GM19023 (cell line): ENCODE data around the gene SELPLG.
"Not testable (repeated sequence)": the region's sequence is repeated elsewhere in the genome, so short reads cannot be mapped to it uniquely, and the experiment has no call there.

ENCODE experiments used
- ATAC-seq: cut with Tn5 transposase; IDR thresholded peaks from one replicate; pipeline ENCODE4 v1.9.1; 2021; ENCODE audit warnings: mild to moderate bottlenecking, moderate library complexity; ENCODE audit not compliant: unreplicated experiment

The SELPLG gene

DNA sequence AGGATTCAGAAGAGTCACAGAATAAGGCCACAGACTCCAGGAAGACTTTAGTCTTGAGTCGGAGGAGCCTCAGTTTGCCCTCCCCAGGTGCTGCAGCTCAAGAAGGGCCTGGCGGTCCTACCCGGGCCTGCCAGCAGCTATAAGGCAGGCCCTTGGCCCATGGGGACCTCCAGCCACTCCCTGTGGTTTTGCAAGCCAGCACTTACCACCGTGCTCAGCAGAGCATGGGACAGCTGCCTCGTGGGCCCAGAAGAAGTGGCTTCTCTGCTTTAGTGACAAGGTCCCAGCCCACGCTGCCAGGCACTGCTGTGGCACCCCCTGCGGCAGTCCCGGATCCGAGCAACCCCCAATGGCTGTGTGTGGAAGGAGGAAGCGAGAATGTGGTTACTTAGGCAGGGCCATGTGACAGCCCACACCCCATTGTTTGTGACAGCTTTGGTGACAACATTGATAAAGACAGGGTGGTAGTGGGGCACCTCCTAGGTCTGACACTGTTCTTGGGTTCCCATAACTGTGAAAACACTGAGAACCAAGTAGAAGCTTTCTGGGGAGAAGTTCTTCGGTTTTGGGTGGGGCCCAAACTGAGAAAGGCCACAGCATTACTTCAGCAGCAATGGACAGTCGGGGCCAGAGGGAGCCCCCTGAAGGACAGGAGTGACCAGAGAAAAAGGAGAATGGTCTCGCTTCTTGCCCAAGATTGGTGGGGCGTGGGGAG, at the start of gene SELPLG:
Gene SELPLG, minus strand, starts transcription at position 361 of the 715 bp plus-strand sequence. CDS start 9,587 bp downstream, outside the sequence.
- ATAC-seq, result peak; percentile 49

DNA sequence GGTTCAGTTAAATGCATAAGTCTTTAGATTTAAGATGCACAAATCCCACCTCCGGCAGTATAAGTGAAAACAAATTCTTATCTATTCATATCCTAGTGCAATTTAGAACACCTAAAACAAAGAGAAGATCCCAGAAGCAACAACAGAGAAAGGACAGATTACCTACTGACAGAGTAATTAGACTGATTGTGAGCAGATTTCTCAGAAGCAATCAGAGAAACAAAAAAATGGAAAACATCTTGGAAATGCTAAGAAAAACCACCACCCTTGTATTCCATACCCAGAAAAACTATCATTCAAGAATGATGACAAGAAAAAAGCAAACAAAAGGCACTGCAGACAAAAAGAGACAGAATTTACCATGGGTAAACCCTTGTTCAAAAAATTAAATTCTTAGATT, 47.6 kb upstream of the SELPLG start:
- no peak for ATAC-seq

DNA sequence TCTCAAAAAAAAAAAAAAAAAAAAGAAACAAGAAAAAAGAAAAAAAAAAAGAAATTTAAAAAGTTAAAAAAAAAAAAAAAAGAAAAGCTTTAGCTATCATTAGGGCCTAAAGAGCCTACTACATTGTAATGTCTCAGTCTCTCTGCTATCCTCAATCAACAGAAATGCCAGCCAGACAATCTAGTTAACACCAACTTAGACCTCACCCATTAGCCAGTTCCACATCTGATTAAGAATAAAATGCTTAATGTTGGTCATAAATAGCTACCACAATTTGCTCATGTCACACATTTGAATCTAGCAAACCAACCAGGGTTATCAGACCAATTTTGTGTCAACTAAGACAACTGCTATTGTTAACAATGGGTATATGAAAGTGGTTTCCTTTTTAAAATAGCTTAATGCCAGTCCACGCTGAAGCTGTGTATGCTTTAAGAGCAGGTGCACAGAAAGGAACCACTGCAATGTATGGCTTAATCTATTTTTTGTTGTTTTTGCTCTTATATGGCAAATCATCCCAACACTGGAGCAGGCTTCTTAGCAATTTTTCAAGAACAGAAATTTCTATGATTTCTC, 45.5 kb upstream of the SELPLG start:
- ATAC-seq, result no peak

DNA sequence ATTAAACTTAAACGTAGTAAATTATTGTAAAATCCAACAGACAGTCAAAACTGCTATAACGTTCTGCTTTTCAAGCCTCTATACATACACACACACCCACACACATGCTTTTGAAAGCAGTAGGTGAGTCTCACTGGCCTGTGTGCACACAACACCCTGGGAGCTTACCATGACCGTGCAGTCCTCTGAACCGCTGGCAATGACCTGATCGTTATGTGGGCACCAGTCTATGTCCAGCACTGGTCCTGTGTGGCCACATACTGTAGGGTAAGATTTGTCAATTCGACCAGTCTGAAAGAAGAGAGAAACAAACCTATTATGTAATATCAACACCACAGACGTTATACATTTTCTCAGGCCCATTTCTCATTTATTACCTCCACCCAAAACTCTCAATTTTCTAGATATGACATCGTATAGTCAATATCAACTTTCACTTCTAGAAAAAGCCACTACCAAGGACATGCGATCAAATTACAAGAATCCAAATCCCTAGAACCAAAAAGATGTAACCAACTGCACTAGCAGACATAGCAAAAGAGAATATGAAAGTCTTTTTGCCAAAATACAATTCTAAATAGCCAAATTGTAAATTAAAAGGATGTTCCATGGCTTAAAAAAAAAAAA, 44.5 kb upstream of the SELPLG start:
- no peak for ATAC-seq

DNA sequence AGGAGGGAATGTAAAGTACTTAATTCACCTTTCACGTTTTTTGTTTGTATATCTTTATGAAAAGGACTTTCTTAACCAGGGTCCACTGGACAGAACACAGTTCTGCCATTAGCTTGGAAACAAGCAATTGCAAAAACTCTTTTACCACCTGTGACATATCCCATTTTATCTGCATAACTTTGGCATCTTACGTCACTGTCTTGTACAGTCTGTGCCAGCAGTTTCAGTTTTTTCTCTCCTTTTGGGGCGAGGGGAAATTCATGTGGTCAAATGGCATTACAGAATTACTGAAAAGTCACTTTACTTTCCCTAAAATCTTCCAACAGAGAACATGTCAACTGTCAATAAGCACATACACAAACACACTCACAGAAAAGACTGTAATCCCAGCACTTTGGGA, 43.7 kb upstream of the SELPLG start:
- ATAC-seq, result no peak

DNA sequence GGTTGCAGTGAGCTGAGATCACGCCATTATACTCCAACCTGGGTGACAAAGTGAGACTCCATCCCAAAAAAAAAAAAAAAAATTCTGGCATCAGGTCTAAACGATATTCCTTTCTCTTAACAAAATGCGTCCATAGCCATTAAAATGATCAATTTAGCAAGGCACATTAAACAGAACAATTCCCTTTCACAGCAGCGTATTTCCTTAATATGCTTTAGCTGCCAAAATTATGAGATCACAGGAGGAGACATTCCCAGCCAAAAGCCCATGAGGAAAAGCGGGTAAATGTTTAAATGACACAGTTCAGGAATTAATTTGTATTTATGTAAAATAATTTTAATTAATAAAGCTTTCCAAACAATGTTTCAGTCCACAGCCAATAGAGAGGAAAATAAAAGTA, 43.0 kb upstream of the SELPLG start:
- ATAC-seq, result no peak

DNA sequence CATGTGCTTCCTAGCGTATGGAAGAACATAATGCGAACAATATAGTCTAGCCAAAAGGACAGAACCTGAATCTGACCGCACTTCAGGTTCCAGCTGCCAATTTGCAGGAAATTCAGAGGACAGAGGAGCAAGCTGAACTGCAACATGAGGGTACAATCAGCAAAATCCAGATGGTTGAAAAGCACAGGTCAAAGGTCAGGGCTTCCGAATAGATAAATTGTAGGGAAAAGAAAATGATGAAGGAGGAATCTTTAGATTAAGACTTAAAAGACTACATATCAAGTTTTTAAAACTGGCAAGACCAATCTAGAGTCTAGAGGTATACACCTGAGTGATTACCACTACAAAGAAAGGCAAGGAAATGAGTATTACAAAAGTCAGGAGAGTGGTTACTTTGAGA, 42.1 kb upstream of the SELPLG start:
- ATAC-seq, result no peak

DNA sequence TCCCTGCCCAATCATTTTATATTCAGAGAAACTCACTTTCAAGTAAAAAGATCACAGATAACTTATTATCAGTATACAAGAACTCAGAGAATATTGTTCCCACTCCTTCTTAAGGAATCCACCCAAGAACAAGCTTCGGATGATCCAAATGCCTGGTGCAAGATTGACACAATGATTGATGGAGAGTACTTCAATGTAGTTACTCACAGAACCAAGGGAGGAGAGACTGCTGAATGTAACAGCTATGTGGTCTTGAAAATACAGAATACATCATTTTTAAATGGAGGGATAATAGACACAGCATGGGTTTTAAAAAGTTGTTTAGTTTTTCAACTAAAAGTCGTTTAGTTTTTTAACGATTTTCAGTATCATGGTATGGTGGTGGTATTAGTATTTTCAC, 38.4 kb upstream of the SELPLG start:
- no peak for ATAC-seq

- no peak for ATAC-seq
These were observed 37.4 kb upstream of the SELPLG start for GRCh38 chr12:108671110-108671509.

- no peak for ATAC-seq
These were observed 36.5 kb upstream of the SELPLG start for GRCh38 chr12:108670066-108670631.

DNA sequence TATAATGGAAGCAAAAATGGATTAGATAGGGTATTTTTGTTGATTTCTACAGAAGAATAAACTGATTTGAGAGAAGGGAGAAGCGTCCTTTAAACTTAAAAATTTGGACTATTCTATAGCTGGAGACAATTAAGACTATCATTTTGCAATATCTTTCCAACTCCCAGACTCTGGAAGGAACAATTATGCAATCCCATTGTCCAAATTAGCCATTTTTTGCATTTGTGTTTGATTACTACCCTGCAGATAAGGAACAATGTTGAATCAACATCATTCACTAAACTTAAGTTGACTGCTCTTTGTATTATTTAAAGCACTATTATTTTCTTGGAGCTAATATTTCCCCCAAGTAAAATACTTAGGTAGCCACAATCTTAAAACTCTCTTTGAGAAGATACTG, 34.8 kb upstream of the SELPLG start:
- ATAC-seq, result no peak

- no peak for ATAC-seq
These were observed 34.4 kb upstream of the SELPLG start for GRCh38 chr12:108668063-108668462.

- ATAC-seq, result no peak
These were observed 33.7 kb upstream of the SELPLG start for GRCh38 chr12:108667349-108667748.

DNA sequence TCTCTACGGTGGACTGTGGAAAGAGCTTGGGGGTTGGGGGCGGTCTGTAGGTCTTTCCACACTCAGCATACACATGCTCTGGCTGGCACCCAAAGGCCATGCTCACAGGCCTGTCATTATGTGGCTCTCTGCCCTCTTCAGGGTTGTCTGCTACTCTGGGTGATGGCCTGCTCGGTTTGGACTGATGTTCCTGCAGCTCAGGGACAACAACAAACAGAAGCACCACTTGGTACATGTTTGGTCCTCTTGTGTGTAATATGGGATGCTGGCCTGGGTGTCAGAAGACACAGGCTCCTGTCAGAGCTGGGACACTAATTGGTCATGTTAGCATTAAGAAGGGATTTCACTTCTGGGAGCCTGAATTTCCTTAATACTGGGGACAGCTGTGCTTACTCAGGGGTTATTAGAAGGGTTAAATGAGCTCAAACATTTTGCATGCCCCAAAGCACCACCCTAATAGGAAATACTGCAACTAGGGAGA, 32.7 kb upstream of the SELPLG start:
- no peak for ATAC-seq

DNA sequence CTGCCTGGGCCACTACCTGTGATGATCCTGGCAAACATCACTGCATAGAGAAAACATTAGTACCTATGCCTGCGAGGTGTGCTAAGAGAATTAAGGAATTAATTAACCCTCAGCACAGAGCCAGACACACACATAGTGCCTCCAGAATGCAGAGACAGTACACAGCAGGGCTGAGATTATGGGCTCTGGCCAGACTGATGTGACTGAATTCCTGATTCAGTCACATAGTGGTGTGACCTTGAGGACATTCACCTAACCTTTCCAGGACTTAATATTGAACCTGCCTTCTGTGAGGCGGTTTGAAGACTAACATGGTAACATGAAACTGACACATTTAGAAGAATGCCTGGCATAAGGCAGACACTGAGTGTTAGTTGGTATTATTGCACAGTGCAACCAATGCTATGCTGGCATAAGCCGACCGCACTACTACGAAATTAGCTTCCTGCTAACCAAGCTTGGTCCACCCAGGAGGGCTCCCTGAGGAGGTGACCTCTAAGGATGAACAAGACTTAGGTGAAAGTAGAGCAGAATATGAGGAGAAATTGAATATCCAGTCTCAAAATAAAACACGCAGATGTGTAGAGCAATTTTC, 32.0 kb upstream of the SELPLG start:
- ATAC-seq, result no peak

DNA sequence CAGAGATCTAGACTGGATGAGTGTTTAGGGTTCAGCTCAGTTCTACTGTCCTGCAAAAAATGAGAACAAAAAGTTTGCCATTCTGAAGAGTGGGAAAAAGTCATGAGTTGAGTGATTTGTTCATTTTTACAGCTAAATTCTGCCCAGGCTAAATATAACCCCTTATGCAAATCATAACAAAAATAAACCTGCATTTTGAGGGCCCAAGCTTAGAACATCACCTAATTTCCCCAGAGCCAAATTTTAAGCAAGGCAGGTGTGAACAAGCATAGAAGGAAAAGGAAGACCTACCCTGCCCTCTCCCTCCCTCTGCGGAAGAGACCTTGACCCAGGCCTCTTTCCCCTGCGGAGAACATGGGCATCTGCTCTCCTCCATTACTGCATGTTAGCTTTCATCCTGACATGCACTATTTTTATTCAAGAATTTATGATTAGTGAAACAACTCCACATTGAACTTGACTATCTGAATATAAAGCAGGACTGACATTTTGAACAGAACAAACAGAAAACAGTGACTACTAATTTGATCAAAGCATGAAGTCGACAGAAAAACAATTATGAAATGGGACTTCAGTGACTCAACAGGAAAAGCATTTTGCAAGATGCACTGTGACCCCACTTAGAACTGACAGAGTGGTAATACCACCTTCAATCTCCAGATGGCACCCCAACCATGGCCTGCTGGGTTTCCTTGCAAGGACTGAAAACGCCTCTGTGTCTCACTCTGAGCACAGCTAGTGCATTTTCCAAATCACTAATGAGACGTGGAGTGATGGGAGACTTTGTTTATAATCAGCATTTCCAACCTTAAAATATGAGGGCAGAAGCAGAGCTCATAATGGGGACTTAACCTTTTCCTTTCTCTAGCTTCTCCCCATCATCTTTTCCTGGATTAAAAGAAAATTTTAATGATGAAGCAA, 30.9 kb upstream of the SELPLG start:
- peak; percentile 78 for ATAC-seq

DNA sequence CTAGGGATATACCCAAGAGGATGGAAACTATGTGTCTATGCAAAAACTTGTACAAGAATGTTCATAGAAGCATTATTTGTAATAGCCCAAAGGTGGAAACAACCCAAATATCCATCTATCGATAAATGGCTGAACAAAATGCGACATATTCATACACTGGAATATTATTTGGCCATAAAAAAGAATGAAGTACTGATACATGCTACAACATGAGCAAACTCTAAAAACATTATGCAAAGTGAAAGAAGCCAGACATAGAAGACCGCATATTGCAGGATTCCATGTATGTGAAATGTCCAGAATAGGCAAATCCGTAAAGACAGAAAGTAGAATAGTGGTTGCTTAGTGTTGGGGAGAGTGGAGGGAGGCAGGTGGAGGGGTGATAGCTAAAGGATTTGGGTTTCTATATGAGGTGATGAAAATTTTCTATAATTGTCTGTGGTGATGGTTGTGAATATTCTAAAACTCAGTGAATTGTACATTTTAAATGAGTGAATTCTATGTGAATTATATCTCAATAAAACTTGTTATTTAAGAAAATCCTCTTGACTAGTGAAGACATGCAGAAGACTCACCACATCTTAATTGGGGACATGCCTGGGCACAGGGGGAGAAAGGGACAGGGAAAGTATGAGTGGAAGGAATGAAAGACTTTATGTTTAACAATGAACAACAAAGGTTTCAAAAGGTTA, 29.8 kb upstream of the SELPLG start:
- ATAC-seq, result no peak

GRCh38 chr12:108658115-108658514, 24.4 kb upstream of the SELPLG start:
- ATAC-seq, result not testable (repeated sequence)

- no peak for ATAC-seq
These were observed 23.5 kb upstream of the SELPLG start for GRCh38 chr12:108657130-108657745.
